ENCODE measurements around the gene CELSR1.

CELSR1 gene

GRCh38 chr22:46575911-46576555 lies 38.6 kb upstream of the CELSR1 start:
- DNase-seq: no peak

GRCh38 chr22:46574993-46575910 lies 37.8 kb upstream of the CELSR1 start:
- DNase-seq: no peak

GRCh38 chr22:46574438-46574992 lies 37.1 kb upstream of the CELSR1 start:
- no peak for DNase-seq

GRCh38 chr22:46573781-46574437 lies 36.5 kb upstream of the CELSR1 start:
- DNase-seq: no peak

- no peak for DNase-seq
These were observed 35.7 kb upstream of the CELSR1 start for GRCh38 chr22:46572911-46573780.

GRCh38 chr22:46571642-46572250 lies 34.3 kb upstream of the CELSR1 start:
- DNase-seq: no peak

GRCh38 chr22:46569848-46570695 lies 32.7 kb upstream of the CELSR1 start:
- no peak for DNase-seq

- no peak for DNase-seq
These were observed 31.8 kb upstream of the CELSR1 start for GRCh38 chr22:46569055-46569847.

GRCh38 chr22:46568102-46568809 lies 30.8 kb upstream of the CELSR1 start:
- no peak for DNase-seq

- DNase-seq: no peak
These were observed 30.1 kb upstream of the CELSR1 start for GRCh38 chr22:46567471-46567870.

- DNase-seq: no peak
These were observed 26.8 kb upstream of the CELSR1 start for GRCh38 chr22:46564084-46564714.

GRCh38 chr22:46563381-46564083 lies 26.1 kb upstream of the CELSR1 start:
- peak; percentile 25 to 32 for DNase-seq

- peak; percentile 63 to 68 for DNase-seq
These were observed 24.1 kb upstream of the CELSR1 start for GRCh38 chr22:46561435-46561905.

GRCh38 chr22:46560696-46561295 lies 23.4 kb upstream of the CELSR1 start:
- DNase-seq: no peak

GRCh38 chr22:46557736-46558480 lies 20.5 kb upstream of the CELSR1 start:
- DNase-seq: no peak

- no peak for DNase-seq
These were observed 19.4 kb upstream of the CELSR1 start for GRCh38 chr22:46556775-46557174.

- no peak for DNase-seq
These were observed 15.8 kb upstream of the CELSR1 start for GRCh38 chr22:46553189-46553588.

Measured in NCI-H1930 (cell line).